C4-2B (cell line): ENCODE results near the gene AP2S1.

ENCODE experiments used
- ZFX ChIP-seq: fragments of 450-650 bp; IDR thresholded peaks from 2 replicates; pipeline ENCODE4 v1.6.1; 2017
- TF ChIP-seq, protein P1 (sequence below): fragments of 450-650 bp; conservative IDR thresholded peaks from 2 replicates; pipeline ENCODE4 v1.5.1; 2017; ENCODE audit warnings: mild to moderate bottlenecking

DNA sequence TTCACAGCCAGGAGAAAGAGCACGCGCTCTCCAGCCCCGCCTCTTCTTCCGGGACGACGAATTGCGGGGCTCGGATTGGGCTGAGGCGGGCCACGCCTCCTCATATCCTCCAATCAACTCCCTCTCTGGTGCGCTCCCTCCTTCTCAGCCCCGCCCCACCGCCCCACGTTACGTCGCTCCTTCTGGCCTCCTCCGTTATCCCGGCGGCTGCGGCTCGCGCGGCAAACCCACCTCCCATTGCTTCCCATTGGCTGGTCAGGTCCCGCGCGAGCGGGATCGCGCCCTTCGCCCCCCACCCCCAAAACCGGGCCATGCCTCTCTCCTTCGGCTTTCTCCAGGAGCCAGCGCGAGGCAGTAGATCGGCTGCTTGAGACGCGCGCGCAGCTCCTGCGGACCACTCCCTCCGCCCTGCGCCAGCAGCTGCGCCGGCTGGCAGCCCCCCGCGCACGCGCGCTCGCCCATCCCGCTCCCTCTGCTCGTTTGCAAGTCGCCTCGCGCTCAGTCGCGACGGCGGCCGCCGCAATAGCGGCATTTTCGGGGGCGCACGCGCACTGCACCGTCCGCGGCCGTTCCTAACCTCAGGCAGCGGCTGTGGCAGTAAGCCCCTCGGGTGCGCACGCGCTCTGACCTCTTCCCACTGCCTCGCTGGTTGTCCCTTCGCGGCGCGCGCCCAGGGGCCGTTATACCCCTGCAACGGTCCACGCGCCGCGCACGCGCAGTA is 9.6 kb upstream of the AP2S1 start:
- TF ChIP-seq, protein P1, sequence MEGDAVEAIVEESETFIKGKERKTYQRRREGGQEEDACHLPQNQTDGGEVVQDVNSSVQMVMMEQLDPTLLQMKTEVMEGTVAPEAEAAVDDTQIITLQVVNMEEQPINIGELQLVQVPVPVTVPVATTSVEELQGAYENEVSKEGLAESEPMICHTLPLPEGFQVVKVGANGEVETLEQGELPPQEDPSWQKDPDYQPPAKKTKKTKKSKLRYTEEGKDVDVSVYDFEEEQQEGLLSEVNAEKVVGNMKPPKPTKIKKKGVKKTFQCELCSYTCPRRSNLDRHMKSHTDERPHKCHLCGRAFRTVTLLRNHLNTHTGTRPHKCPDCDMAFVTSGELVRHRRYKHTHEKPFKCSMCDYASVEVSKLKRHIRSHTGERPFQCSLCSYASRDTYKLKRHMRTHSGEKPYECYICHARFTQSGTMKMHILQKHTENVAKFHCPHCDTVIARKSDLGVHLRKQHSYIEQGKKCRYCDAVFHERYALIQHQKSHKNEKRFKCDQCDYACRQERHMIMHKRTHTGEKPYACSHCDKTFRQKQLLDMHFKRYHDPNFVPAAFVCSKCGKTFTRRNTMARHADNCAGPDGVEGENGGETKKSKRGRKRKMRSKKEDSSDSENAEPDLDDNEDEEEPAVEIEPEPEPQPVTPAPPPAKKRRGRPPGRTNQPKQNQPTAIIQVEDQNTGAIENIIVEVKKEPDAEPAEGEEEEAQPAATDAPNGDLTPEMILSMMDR, result no peak
- TF ChIP-seq ZFX, result no peak
